Activated T-cell treated with anti-CD3 and anti-CD28 coated beads, Interleukin-2, amount 50 U/mL, for 72 hours (primary cell): ENCODE data around the gene GFER. TPM values are rescaled to one million over a fixed set of nuclear protein-coding genes. Genes with fewer than 3 reads are reported as not detected.
"Not testable (repeated sequence)": the region's sequence is repeated elsewhere in the genome, so short reads cannot be mapped to it uniquely, and the experiment has no call there.

Source experiments
- ATAC-seq, 2 donors: fragments of 150-1000 bp; cut with Tn5 transposase; replicated peaks in 1 of 2; 2 replicates each; pipeline ENCODE4 v1.10.0; 2021; ENCODE audit warnings: moderate library complexity in 2 of 2, mild to moderate bottlenecking in 1 of 2
- DNase-seq, 2 donors: peaks; one replicate each; pipeline ENCODE4 v3.0.0; 2021 to 2022; ENCODE audit warnings: mixed read lengths in 1 of 2
- H3K27ac Mint-ChIP-seq: one replicate; pipeline ENCODE4 v1.8.0; 2022; ENCODE audit warnings: mild to moderate bottlenecking, moderate library complexity, mixed read lengths
- H3K27me3 Mint-ChIP-seq: one replicate; pipeline ENCODE4 v1.8.0; 2022; ENCODE audit warnings: low read depth, mixed read lengths
- H3K36me3 Mint-ChIP-seq, 2 donors: one replicate each; pipeline ENCODE4 v1.8.0; 2022; ENCODE audit warnings: mixed read lengths in 2 of 2, mild to moderate bottlenecking in 1 of 2; ENCODE audit not compliant: insufficient read depth in 2 of 2
- H3K4me1 Mint-ChIP-seq: one replicate; pipeline ENCODE4 v1.8.0; 2022; ENCODE audit warnings: low read depth, mixed read lengths
- H3K4me3 Mint-ChIP-seq, 2 donors: one replicate each; pipeline ENCODE4 v1.8.0; 2022; ENCODE audit warnings: mild to moderate bottlenecking in 2 of 2, mixed read lengths in 2 of 2, moderate library complexity in 2 of 2
- H3K9me3 Mint-ChIP-seq, 2 donors: one replicate each; pipeline ENCODE4 v1.8.0; 2022; ENCODE audit warnings: mixed read lengths in 2 of 2
- total RNA-seq, 2 donors: library from RNA; stranded (reverse); gene quantifications; one replicate each; pipeline ENCODE4 v1.2.3, GENCODE V29; 2022

The GFER gene
- total RNA-seq, 2 donors from 2014 or later = 41.4 to 49.3 TPM

DNA sequence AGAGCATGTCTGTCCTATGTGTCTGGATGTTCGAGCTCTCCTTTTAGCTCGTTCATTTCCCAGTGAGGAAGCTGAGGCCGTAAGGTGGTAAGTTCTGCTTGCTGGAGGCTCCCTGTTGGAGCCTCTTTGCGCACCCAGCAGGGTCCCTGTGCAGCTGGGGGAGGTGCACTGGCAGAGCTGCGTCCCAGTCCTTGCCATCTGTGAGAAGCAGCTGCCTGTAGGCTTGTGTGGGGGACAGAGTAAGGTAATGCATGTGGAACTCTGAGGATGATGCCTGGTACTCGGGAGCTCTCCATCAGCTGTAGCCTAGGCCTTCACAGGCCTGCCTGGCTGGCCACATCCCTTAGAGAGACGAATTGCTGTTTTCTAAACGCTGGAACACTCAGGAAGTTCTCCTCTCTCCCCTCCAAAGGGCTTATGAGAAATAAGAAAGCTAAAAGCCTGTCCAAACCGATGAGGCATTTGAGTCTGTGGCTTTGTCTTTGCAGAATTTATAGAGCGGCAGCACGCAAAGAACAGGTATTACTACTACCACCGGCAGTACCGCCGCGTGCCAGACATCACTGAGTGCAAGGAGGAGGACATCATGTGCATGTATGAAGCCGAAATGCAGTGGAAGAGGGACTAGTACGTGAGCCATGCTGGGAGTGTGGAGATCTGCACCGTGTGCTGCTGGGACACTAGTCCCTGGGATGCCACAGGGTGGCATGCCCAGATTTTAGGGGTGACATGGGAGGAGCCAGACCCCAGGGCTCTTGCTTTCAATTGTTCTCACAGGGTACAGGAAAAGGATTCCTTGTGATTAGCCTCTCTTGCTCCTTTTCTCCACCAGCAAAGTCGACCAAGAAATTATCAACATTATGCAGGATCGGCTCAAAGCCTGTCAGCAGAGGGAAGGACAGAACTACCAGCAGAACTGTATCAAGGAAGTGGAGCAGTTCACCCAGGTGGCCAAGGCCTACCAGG lies 23.0 kb upstream of the GFER start:
- Mint-ChIP-seq H3K4me3 (peak overlapping the region; percentile 97 to 98), H3K27me3 (no peaks in the 10 kb centered on the region), H3K4me1 (peaks cover 46% of the 10 kb centered on the region), H3K9me3 (no peaks in the 10 kb centered on the region), H3K36me3 (peaks cover 14 to 32% of the 10 kb centered on the region in 2 donors), H3K27ac (peak overlapping the region; percentile 97)
- DNase-seq (peak in 1 of 2 donors; percentile 60), ATAC-seq (peak in 1 of 2 donors; percentile 18)

DNA sequence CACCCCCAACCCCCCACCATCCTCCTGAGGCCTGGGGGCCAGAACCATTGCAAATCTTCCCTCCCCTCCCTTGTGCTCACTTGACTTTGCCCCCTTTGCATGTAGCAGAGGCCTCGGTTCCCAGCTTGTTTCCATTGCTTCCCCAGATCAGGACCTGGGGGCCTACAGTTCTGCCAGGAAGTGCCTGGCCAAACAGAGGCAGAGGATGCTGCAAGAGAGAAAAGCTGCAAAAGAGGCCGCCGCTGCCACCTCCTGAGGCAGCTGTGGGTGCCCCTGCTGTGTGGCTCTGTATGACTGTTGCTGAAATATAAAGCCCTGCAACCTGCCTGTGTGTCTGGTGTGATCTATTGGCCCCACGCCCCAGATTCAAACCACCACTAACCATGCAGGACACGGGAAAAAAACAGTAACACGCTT lies 22.3 kb upstream of the GFER start:
- Mint-ChIP-seq H3K27ac (peak overlapping the region; percentile 84), H3K36me3 (peaks cover 14 to 32% of the 10 kb centered on the region in 2 donors), H3K9me3 (no peaks in the 10 kb centered on the region), H3K4me3 (peak overlapping the region; percentile 91 to 97), H3K4me1 (peaks cover 46% of the 10 kb centered on the region), H3K27me3 (no peaks in the 10 kb centered on the region)
- no peak for ATAC-seq
- peak in 1 of 2 donors; percentile 39 for DNase-seq

DNA sequence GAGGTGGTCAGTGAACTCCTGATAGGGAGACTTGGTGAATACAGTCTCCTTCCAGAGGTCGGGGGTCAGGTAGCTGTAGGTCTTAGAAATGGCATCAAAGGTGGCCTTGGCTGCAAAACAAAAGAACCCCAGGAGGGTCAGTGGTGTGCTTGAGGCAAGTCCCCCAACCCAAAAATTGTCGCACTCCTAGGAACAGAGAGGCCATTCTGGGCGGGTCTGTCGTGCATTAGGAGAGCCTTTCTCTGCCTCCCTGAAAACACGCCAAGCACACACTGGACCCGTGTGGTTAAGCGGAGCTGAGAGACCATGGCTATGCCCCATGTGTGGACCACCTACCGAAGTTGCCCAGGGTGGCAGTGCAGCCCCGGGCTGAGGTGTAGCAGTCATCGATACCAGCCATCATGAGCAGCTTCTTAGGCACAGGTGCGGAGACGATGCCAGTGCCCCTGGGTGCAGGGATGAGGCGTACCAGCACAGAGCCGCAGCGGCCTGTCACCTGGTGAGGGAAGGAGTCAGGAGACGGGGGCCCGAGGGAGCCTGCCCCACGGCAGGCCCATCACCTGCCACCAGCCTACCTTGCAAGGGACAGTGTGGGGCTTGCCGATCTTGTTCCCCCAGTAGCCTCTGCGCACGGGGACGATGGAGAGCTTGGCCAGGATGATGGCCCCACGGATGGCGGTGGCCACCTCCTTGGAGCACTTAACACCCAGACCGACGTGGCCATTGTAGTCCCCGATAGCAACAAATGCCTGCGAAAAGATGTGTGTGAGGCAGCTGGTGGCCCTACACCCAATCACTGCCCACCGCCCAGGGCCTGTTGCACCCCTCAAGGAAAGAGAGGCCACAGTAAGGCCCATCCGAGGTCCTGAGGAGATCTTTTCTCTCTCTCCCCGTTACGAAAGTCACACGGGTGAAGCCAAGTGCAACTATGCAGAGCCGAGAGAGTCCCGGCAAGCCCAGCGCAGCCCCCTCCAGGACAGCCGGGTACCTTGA lies 21.5 kb upstream of the GFER start:
- DNase-seq, H3K27me3 Mint-ChIP-seq, H3K9me3 Mint-ChIP-seq, ATAC-seq: not testable (repeated sequence)
- peaks cover 50% of the 10 kb centered on the region for H3K4me1 Mint-ChIP-seq
- peak overlapping the region; percentile 92 for H3K27ac Mint-ChIP-seq
- peaks cover 14 to 32% of the 10 kb centered on the region in 2 donors for H3K36me3 Mint-ChIP-seq
- peak overlapping the region; percentile 91 to 97 for H3K4me3 Mint-ChIP-seq

DNA sequence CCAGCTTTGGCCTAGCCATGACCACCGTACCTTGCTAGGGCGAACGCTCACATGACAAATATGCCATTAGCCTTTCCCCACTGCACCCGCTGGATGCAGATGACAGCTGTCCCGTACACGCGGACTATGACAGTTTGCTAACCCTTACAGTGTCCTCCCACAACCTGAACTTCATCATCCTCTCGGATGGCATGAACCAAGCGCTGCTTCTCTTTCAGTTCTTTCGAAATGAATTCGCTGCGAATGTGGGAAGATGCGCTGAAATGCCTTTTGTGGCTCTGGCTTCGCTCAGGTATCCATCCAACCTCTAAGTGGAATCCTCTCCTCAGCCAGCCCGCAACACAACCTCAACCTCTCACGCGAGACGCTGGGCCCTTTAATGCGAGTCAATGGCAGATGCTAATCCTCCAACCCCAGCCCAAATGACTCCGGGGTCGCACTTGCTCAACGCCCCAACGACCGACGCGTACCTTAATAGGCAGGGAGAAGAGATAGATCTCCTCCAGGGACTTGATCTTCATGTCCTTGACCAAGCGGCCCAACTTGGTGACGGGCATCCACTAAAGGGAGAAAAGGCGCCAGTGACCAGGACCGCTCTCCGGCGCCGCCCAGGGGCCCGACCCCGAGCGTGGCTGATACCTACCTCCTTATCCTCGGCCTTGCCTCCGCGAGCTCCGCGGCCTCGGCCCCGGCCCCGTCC lies 20.0 kb upstream of the GFER start:
- peak overlapping the region; percentile 91 to 97 for H3K4me3 Mint-ChIP-seq
- no peaks in the 10 kb centered on the region for H3K9me3 Mint-ChIP-seq
- ATAC-seq (peak; percentile 2 to 3), DNase-seq (peak in 1 of 2 donors; percentile 41)
- peaks cover 52% of the 10 kb centered on the region for H3K4me1 Mint-ChIP-seq
- H3K36me3 Mint-ChIP-seq = peaks cover 14 to 32% of the 10 kb centered on the region in 2 donors
- peak overlapping the region; percentile 92 for H3K27ac Mint-ChIP-seq
- H3K27me3 Mint-ChIP-seq = no peaks in the 10 kb centered on the region

DNA sequence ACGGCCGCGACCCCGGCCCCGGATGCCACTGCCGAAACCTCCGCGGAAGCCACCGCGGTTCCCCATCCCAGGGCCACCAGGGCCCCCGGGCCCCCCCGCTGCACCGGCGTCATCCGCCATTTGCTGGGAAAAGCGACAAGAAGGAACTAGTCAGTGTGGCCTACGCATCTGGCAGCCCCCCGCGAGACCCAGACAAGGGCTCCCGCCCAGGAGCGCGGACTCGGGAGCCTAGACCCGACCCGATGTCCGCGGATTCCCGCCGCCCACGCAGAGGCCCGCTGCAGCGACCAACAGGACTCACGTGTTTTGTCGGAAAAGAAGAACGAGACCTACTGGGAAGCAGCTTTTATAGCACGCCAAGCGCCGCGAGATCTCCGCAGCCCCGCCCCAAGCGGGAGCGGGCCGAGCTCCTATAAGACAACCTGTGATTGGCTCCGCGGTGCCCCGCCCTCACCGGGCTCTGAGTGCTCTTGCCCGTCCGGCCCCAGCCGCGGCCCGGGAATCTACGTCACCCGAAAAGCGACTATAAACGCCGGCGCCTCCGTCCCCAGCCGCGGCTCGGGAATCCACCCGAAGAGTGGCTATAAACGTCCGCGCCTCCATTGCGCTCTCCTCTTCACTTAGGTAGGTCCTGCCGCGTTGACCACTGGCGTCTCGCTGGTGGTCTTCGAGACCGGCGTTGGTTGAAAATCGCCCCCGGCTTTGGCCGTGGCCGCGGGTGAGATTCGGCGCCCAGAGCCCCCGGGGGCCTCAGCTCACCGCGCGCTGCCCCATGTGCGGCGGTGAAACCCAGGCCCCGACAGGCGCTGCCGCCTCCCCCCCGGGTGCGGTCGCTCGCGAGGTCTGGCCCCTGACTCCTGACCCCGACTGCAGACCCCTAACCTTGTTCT lies 19.2 kb upstream of the GFER start, which contains the start of gene RPS2:
TSS of gene RPS2 (minus strand) at position 321 of the 890 bp plus-strand sequence. CDS start at position 120, 201 bp downstream.
- DNase-seq = peak; percentile 98 to 99
- Mint-ChIP-seq H3K27ac (peak within 1 kb of the TSS; percentile 96), H3K4me1 (peaks cover 52% of the 10 kb centered on the region), H3K36me3 (peaks cover 14 to 32% of the 10 kb centered on the region in 2 donors), H3K4me3 (peak within 1 kb of the TSS; percentile 91 to 97), H3K27me3 (no peaks in the 10 kb centered on the region), H3K9me3 (no peaks in the 10 kb centered on the region)
- peak; percentile 81 to 90 for ATAC-seq

DNA sequence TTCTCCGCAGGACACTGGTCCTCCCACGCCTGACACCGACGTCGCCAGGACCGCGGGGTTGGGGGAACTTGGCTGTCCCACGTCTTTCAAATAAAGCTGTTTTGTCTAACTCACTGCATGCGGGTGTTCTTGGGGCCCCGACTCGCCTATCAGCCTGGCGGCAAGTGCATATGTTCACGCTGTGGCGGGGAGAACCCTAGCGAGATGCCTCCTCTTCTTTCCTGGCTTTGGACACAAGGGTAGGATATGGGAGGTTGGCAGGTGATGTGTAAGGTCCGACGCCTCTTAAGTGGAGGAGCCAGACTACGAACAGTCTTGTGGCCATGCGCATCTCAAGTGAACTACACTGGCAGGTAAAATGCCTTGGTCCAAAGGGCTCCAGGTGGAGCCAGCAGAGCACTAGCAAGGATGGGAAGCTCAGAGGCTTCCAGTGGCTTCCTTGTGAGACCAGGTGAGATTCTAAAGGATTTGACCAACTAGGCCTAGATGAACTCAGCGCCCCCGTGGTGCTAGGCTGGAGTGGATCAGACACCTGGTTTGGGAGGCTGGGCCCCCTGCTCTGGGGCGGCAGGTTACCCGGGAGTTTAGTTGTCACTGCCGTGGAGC lies 18.5 kb upstream of the GFER start:
- Mint-ChIP-seq H3K9me3 (no peaks in the 10 kb centered on the region), H3K27ac (peak overlapping the region; percentile 96), H3K4me1 (peaks cover 46% of the 10 kb centered on the region), H3K36me3 (peaks cover 14 to 29% of the 10 kb centered on the region in 2 donors), H3K4me3 (peak overlapping the region; percentile 91 to 97), H3K27me3 (no peaks in the 10 kb centered on the region)
- no peak for DNase-seq
- no peak for ATAC-seq

DNA sequence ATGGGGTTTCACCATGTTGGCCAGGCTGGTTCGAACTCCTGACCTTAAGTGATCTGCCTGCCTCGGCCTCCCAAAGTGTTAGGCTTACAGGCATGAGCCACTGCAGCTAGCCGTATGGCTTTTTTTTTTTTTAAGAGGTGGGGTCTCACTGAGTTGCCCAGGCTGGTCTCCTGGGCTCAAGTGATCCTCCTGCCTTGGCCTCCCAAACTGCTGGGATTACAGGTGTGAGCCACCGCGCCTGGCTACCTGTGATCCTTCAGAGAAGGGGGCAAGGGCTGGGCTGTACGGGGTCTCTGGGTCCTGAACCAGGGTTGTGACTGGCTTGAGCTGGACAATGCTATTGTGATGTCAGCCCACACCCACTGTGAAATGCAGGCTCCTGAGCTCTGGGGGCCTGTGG lies 17.5 kb upstream of the GFER start, which contains the start of gene RNF151:
TSS of gene RNF151 (plus strand) at position 397 of the 400 bp plus-strand sequence. CDS start 26 bp downstream, outside the sequence.
- no peak for DNase-seq
- Mint-ChIP-seq H3K9me3 (no peaks in the 10 kb centered on the region), H3K36me3 (peaks cover 14 to 26% of the 10 kb centered on the region in 2 donors), H3K27ac (peak within 1 kb of the TSS; percentile 96), H3K27me3 (no peaks in the 10 kb centered on the region), H3K4me3 (peak within 1 kb of the TSS; percentile 91 to 97), H3K4me1 (peaks cover 46% of the 10 kb centered on the region)
- ATAC-seq = no peak

DNA sequence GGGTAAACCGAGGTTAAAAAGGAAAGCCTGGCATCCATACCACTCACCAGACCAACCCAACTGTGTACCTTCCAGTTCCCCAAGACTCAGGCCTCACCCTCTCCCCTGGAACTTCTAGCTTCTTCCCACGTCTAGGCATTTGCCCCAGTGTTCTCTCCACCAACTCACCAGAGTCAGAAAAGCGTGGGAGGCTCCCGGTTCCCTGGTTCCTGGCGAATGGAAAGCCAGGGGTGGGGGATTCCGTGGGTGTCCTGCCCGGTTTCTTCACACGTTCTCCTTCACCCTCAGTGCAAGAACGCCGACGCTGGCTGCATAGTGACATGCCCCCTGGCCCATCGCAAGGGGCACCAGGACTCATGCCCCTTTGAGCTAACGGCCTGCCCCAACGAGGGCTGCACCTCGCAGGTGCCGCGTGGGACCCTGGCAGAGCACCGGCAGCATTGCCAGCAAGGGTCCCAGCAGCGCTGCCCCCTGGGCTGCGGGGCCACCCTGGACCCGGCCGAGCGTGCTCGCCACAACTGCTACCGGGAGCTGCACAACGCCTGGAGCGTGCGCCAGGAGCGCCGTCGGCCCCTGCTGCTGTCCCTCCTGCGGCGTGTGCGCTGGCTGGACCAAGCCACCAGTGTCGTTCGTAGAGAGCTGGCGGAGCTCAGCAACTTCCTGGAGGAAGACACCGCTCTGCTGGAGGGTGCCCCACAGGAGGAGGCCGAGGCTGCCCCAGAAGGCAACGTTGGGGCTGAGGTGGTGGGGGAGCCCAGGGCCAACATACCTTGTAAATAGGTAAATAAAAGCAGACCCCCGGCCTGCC lies 15.6 kb upstream of the GFER start:
- H3K9me3 Mint-ChIP-seq = no peaks in the 10 kb centered on the region
- H3K36me3 Mint-ChIP-seq = peaks cover 12 to 15% of the 10 kb centered on the region in 2 donors
- ATAC-seq (no peak), DNase-seq (no peak)
- H3K4me1 Mint-ChIP-seq = peaks cover 43% of the 10 kb centered on the region
- no peak overlapping the region for H3K27ac Mint-ChIP-seq
- no peaks in the 10 kb centered on the region for H3K27me3 Mint-ChIP-seq
- no peak overlapping the region for H3K4me3 Mint-ChIP-seq

DNA sequence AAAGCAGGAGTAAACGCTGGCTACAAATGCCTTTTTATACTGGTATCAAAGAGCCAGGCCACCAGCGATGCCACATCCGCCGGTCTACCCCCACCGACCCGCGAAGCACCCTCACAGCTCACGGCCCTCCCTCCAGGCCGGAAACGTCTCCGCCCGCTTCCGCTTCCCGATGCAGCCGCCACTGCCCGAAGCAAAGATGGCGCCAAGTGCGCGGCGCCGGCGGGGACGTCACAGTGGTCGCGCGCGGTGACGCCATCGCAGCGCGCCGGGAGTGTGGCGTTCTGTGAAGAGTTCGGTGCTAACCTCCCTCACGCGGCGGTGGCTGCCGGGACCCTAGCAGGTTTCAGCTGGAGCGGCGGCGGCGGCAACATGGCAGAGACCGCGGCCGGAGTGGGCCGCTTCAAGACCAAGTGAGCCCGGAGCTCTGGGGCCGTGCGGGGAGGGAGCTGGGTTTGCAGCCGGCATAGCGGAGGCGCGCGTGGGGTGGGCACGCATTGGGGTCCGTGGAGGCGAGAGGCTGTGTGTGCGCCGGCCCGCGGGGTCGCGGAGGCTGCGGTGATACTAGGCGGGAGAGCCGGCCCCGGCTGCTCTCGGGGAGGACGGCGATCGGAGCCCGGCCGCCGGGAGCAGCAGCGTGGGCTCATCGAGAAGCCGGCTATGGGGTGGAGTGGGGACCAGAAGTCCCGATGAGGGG lies 12.1 kb upstream of the GFER start, which contains the start of gene TBL3:
TSS of gene TBL3 (plus strand) at position 258 of the 694 bp plus-strand sequence. CDS start at position 370, 112 bp downstream.
- H3K27ac Mint-ChIP-seq = peak within 1 kb of the TSS; percentile 97
- DNase-seq = peak; percentile 97 to 98
- ATAC-seq = peak; percentile 96 to 97
- peak within 1 kb of the TSS; percentile 94 to 98 for H3K4me3 Mint-ChIP-seq
- no peaks in the 10 kb centered on the region for H3K27me3 Mint-ChIP-seq
- no peaks in the 10 kb centered on the region for H3K9me3 Mint-ChIP-seq
- H3K4me1 Mint-ChIP-seq = peaks cover 39% of the 10 kb centered on the region
- peaks cover 2 to 6% of the 10 kb centered on the region in 2 donors for H3K36me3 Mint-ChIP-seq

DNA sequence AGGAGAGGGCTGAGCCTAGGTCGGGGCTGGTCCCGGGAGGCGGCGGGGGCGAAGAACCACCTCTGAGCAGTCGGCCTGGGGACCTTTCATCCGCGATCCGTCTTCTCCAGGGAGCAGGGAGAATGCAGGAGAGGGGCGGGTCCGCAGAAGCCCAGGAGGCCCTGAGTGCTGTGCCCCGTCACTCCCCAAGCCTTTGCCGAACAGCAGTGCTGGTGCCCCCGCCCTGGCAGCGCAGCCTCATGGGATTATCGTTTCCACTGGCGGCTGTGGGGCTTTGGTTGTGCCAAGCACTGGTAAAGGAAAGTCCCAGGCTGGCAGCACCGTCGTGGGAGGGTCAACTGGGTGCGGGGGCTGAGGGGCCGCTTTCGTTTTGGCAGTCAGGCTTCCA lies 11.5 kb upstream of the GFER start:
- ATAC-seq (peak in 1 of 2 donors; percentile 1), DNase-seq (no peak)
- H3K9me3 Mint-ChIP-seq = no peaks in the 10 kb centered on the region
- peak overlapping the region; percentile 94 to 98 for H3K4me3 Mint-ChIP-seq
- peak overlapping the region; percentile 48 for H3K27ac Mint-ChIP-seq
- H3K36me3 Mint-ChIP-seq = peaks cover 2 to 6% of the 10 kb centered on the region in 2 donors
- peaks cover 35% of the 10 kb centered on the region for H3K4me1 Mint-ChIP-seq
- no peaks in the 10 kb centered on the region for H3K27me3 Mint-ChIP-seq
